Central memory CD8-positive, alpha-beta T cell (primary cell): ENCODE data around the gene CHST11.

Source experiments
- ATAC-seq: fragments of 150-1000 bp; cut with Tn5 transposase; replicated peaks from 2 replicates; pipeline ENCODE4 v1.10.0; 2022; ENCODE audit warnings: mild to moderate bottlenecking, moderate FRiP score, moderate number of reproducible peaks; ENCODE audit not compliant: poor library complexity, severe bottlenecking; ENCODE audit errors: extremely low read depth
- DNase-seq, 2 donors: peaks; one replicate each; pipeline ENCODE4 v3.0.0; 2021; ENCODE audit warnings: low spot score in 2 of 2
- H3K27ac Mint-ChIP-seq: one replicate; pipeline ENCODE4 v1.8.0; 2022; ENCODE audit warnings: low read depth, mild to moderate bottlenecking, moderate library complexity, mixed read lengths
- H3K27me3 Mint-ChIP-seq: one replicate; pipeline ENCODE4 v1.8.0; 2022; ENCODE audit warnings: mixed read lengths
- H3K36me3 Mint-ChIP-seq: one replicate; pipeline ENCODE4 v1.8.0; 2022; ENCODE audit warnings: mild to moderate bottlenecking, moderate library complexity, mixed read lengths; ENCODE audit not compliant: insufficient read depth
- H3K4me1 Mint-ChIP-seq: one replicate; pipeline ENCODE4 v1.8.0; 2022; ENCODE audit warnings: mixed read lengths
- H3K4me3 Mint-ChIP-seq: one replicate; pipeline ENCODE4 v1.8.0; 2022; ENCODE audit warnings: mild to moderate bottlenecking, moderate library complexity, mixed read lengths
- H3K9me3 Mint-ChIP-seq: one replicate; pipeline ENCODE4 v1.8.0; 2022; ENCODE audit warnings: mixed read lengths

The CHST11 gene

GRCh38 chr12:104583301-104583700, 126.6 kb downstream of the CHST11 start:
- Mint-ChIP-seq H3K27me3 (no peaks in the 10 kb centered on the region), H3K4me1 (peaks cover 84% of the 10 kb centered on the region), H3K27ac (peak overlapping the region; percentile 83), H3K4me3 (no peak overlapping the region), H3K9me3 (no peaks in the 10 kb centered on the region), H3K36me3 (peaks cover 7% of the 10 kb centered on the region)
- ATAC-seq, result no peak
- DNase-seq, result no peak

GRCh38 chr12:104585448-104586055, 128.8 kb downstream of the CHST11 start:
- no peak overlapping the region for H3K4me3 Mint-ChIP-seq
- peaks cover 73% of the 10 kb centered on the region for H3K4me1 Mint-ChIP-seq
- ATAC-seq (no peak), DNase-seq (no peak)
- H3K36me3 Mint-ChIP-seq, result peaks cover 11% of the 10 kb centered on the region
- no peaks in the 10 kb centered on the region for H3K9me3 Mint-ChIP-seq
- H3K27me3 Mint-ChIP-seq, result no peaks in the 10 kb centered on the region
- H3K27ac Mint-ChIP-seq, result peak overlapping the region; percentile 4

- peaks cover 73% of the 10 kb centered on the region for H3K4me1 Mint-ChIP-seq
- H3K4me3 Mint-ChIP-seq, result no peak overlapping the region
- no peak for DNase-seq
- no peak overlapping the region for H3K27ac Mint-ChIP-seq
- peaks cover 14% of the 10 kb centered on the region for H3K36me3 Mint-ChIP-seq
- ATAC-seq, result no peak
- no peaks in the 10 kb centered on the region for H3K9me3 Mint-ChIP-seq
- H3K27me3 Mint-ChIP-seq, result no peaks in the 10 kb centered on the region
Measured at GRCh38 chr12:104586351-104586919, 129.7 kb downstream of the CHST11 start.

GRCh38 chr12:104588047-104588920, 131.5 kb downstream of the CHST11 start:
- peak overlapping the region; percentile 80 for H3K27ac Mint-ChIP-seq
- no peaks in the 10 kb centered on the region for H3K27me3 Mint-ChIP-seq
- ATAC-seq (no peak), DNase-seq (no peak)
- no peak overlapping the region for H3K4me3 Mint-ChIP-seq
- no peaks in the 10 kb centered on the region for H3K9me3 Mint-ChIP-seq
- H3K4me1 Mint-ChIP-seq, result peaks cover 68% of the 10 kb centered on the region
- H3K36me3 Mint-ChIP-seq, result peaks cover 14% of the 10 kb centered on the region

GRCh38 chr12:104588921-104589590, 132.3 kb downstream of the CHST11 start:
- no peak for DNase-seq
- Mint-ChIP-seq H3K9me3 (no peaks in the 10 kb centered on the region), H3K27ac (peak overlapping the region; percentile 80), H3K4me3 (no peak overlapping the region), H3K27me3 (no peaks in the 10 kb centered on the region), H3K36me3 (peaks cover 12% of the 10 kb centered on the region), H3K4me1 (peaks cover 68% of the 10 kb centered on the region)
- no peak for ATAC-seq

DNA sequence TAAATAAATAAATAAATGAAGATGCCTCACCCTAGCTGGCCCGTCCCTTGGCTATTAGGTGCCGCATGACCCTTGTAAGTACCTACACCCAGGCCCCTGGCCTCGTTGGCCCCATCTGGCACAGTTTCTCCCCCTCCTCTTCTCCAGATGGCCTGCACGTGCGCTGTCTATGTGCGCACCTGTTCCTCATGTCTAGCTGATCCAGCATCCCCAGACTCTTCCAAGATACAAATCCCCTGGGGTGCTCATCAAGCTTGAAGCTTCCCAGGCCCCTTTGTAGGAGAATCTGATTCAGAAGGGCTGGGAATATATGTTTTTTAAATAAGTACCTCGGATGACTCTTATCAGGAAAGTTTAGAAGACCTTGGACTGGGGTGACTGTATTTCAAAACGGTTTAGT, 133.3 kb downstream of the CHST11 start:
- peaks cover 68% of the 10 kb centered on the region for H3K4me1 Mint-ChIP-seq
- ATAC-seq (no peak), DNase-seq (no peak)
- H3K27me3 Mint-ChIP-seq, result no peaks in the 10 kb centered on the region
- H3K36me3 Mint-ChIP-seq, result peaks cover 11% of the 10 kb centered on the region
- H3K4me3 Mint-ChIP-seq, result no peak overlapping the region
- H3K9me3 Mint-ChIP-seq, result no peaks in the 10 kb centered on the region
- no peak overlapping the region for H3K27ac Mint-ChIP-seq

DNA sequence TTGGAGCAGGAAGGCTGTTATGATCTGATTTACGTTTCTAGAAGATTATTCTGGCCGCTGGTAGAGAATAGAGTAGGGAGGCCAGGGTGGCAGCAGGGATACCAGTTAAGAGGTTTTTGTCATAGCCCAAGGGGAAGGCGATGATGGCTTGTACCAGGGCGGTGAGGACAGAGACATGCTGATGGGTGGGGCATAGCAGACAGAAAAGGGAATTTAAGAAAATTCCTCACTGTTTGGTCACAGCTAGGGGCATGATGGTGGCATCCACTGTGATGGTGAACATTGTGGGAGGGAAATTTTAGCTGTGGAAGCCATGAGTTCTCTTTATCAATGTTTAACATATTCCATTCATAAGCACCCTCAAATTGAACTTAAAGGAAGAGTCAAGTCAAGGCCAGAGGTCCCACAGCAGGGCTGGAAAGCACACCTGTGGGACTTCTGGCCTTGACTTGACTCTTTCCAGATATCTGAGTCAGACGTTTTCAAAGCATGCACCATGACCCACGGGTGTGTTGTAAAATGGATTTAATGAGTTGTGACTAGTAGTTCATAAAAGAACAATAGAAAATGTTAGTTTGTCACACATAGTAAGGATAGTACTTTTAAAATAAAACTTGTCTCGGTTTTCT, 134.6 kb downstream of the CHST11 start:
- no peak for ATAC-seq

DNA sequence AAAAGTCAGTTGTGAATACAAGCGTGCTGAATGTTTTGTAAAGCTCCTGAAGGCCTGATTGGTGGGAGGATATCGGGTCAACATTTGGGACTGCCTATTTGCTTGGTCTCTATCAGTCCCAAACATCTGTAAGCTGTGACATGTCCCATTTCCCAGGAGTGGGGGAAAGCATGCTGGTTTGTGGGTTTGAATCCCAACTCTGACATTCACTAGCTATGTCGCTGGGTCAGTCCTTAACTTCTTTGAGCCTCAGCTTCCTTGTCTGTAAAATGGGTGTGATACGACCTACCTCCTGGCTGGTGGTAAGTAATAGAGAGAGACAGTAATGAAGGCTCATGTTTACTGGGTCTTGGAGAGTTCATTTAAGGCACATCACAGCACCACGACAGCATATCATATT, 136.7 kb downstream of the CHST11 start:
- no peak for ATAC-seq
- H3K4me1 Mint-ChIP-seq, result peaks cover 81% of the 10 kb centered on the region
- no peak overlapping the region for H3K27ac Mint-ChIP-seq
- no peaks in the 10 kb centered on the region for H3K9me3 Mint-ChIP-seq
- peaks cover 9% of the 10 kb centered on the region for H3K36me3 Mint-ChIP-seq
- H3K4me3 Mint-ChIP-seq, result no peak overlapping the region
- no peak for DNase-seq
- no peaks in the 10 kb centered on the region for H3K27me3 Mint-ChIP-seq

More for the DNA sequence above, 134.6 kb downstream of the CHST11 start:
- Mint-ChIP-seq H3K9me3 (no peaks in the 10 kb centered on the region), H3K36me3 (peaks cover 9% of the 10 kb centered on the region), H3K27ac (peak overlapping the region; percentile 23), H3K27me3 (no peaks in the 10 kb centered on the region), H3K4me1 (peaks cover 70% of the 10 kb centered on the region), H3K4me3 (no peak overlapping the region)
- no peak for DNase-seq

- Mint-ChIP-seq H3K36me3 (peaks cover 3% of the 10 kb centered on the region), H3K4me3 (no peak overlapping the region), H3K9me3 (no peaks in the 10 kb centered on the region), H3K27me3 (no peaks in the 10 kb centered on the region), H3K4me1 (peaks cover 85% of the 10 kb centered on the region), H3K27ac (no peak overlapping the region)
- ATAC-seq (no peak), DNase-seq (no peak)
Measured at GRCh38 chr12:104596134-104596799, 139.5 kb downstream of the CHST11 start.

- no peak overlapping the region for H3K27ac Mint-ChIP-seq
Measured at GRCh38 chr12:104596898-104597843, 140.4 kb downstream of the CHST11 start.

More at GRCh38 chr12:104596898-104597843, 140.4 kb downstream of the CHST11 start:
- ATAC-seq (no peak), DNase-seq (no peak)
- Mint-ChIP-seq H3K9me3 (no peaks in the 10 kb centered on the region), H3K4me1 (peaks cover 89% of the 10 kb centered on the region), H3K36me3 (peaks cover 8% of the 10 kb centered on the region), H3K27me3 (no peaks in the 10 kb centered on the region), H3K4me3 (no peak overlapping the region)
